HEK293T (cell line): Measurements from ENCODE around the gene BGLAP.

ENCODE experiments used
- CTCF ChIA-PET: fragments of 350-600 bp; formaldehyde crosslinking; extraction: SDS; loops from one replicate; lab custom pipeline; 2021; ENCODE audit warnings: antibody characterized with exemption, inconsistent platforms; lab: Yijun Ruan, JAX
- POLR2A ChIA-PET: fragments of 350-600 bp; formaldehyde crosslinking; extraction: SDS; loops from one replicate; lab custom pipeline; 2020; ENCODE audit warnings: antibody characterized with exemption, inconsistent platforms; lab: Yijun Ruan, JAX
- DNase-seq: peaks from one replicate; pipeline ENCODE4 v3.0.0; 2012; ENCODE audit warnings: mixed read lengths; ENCODE audit errors: extremely low spot score
- ARNT ChIP-seq: fragments of 450-650 bp; IDR thresholded peaks from 2 replicates; pipeline ENCODE4 v1.6.1; 2017; ENCODE audit warnings: mild to moderate bottlenecking
- BHLHE40 ChIP-seq: fragments of 450-650 bp; IDR thresholded peaks from 2 replicates; pipeline ENCODE4 v1.6.1; 2016; ENCODE audit warnings: mild to moderate bottlenecking, moderate library complexity, borderline replicate concordance
- CTBP1 ChIP-seq: fragments of 450-650 bp; IDR thresholded peaks from 2 replicates; pipeline ENCODE4 v1.6.1; 2016; ENCODE audit warnings: borderline replicate concordance
- ELF4 ChIP-seq: fragments of 450-650 bp; IDR thresholded peaks from 2 replicates; pipeline ENCODE4 v1.6.1; 2017; ENCODE audit warnings: antibody characterized with exemption
- FOXA1 ChIP-seq: fragments of 450-650 bp; IDR thresholded peaks from 2 replicates; pipeline ENCODE4 v1.6.1; 2016; ENCODE audit warnings: mild to moderate bottlenecking
- FOXK2 ChIP-seq: fragments of 450-650 bp; IDR thresholded peaks from 2 replicates; pipeline ENCODE4 v1.6.1; 2016; ENCODE audit warnings: mild to moderate bottlenecking
- FOXM1 ChIP-seq: fragments of 450-650 bp; IDR thresholded peaks from 2 replicates; pipeline ENCODE4 v1.6.1; 2017; ENCODE audit warnings: mild to moderate bottlenecking, borderline replicate concordance
- HDGF ChIP-seq: fragments of 450-650 bp; IDR thresholded peaks from 2 replicates; pipeline ENCODE4 v1.6.1; 2017; ENCODE audit warnings: antibody characterized with exemption, borderline replicate concordance
- L3MBTL2 ChIP-seq: fragments of 450-650 bp; conservative IDR thresholded peaks from 2 replicates; pipeline ENCODE4 v1.6.1; 2016; ENCODE audit warnings: mild to moderate bottlenecking
- LEF1 ChIP-seq: fragments of 450-650 bp; IDR thresholded peaks from 2 replicates; pipeline ENCODE4 v1.6.1; 2017; ENCODE audit warnings: mild to moderate bottlenecking, borderline replicate concordance
- NFRKB ChIP-seq: fragments of 450-650 bp; IDR thresholded peaks from 2 replicates; pipeline ENCODE4 v1.6.1; 2016; ENCODE audit warnings: mild to moderate bottlenecking, moderate library complexity
- SP1 ChIP-seq: fragments of 450-650 bp; IDR thresholded peaks from 2 replicates; pipeline ENCODE4 v1.6.1; 2017
- SUZ12 ChIP-seq: fragments of 450-650 bp; IDR thresholded peaks from 2 replicates; pipeline ENCODE4 v1.6.1; 2016; ENCODE audit warnings: mild to moderate bottlenecking
- TARDBP ChIP-seq: fragments of 450-650 bp; IDR thresholded peaks from 2 replicates; pipeline ENCODE4 v1.6.1; 2016
- ZNF384 ChIP-seq: fragments of 450-650 bp; IDR thresholded peaks from 2 replicates; pipeline ENCODE4 v1.6.1; 2016
- TF ChIP-seq, protein P1 (sequence below): fragments of 450-650 bp; IDR thresholded peaks from 2 replicates; pipeline ENCODE4 v1.6.1; 2016

BGLAP gene

DNA sequence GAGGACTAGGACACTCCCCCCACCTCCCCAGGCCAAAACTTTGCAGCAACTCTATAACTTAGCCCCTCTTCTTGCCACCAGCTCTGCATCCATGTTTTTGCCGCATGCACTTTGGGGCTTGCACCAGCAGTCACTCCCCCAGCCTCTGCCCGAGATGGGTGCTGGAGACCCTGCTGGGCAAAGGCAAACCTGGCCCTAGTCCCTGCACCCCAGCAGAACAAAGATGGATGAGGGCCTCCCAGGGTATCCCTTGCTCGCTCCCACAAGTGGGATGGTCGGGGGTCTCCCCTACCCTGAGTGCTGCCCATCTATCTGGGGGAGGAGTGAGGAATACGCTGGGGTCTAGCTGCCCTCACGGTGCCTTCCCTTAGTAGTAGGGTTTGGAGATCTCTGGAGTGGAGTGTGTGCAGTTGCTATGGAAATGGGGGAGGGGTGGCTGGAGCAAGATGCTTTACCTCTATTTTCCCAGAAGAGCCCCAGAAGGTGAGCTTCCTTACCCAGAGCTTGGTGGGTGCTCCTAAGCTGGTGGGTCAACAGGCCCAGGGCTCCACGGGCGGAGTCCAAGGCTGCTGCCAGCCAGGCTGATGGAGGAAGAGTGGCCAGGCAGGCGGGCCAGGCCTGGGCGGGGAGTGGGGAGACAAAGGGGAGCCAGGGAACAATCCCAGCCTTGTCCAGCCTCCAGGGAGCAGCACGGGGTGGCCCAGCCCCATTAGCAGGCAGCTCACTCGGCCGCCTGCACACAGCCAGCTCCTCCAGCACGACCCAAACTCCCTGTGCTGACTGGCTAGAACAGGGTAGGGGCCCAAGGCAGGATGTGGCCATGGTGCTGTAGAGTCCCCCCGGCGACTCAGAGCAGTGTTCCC, 5.7 kb downstream of the BGLAP start, which contains the start of gene PAQR6:
PAQR6 (minus strand) TSS at position 597 of the 863 bp plus-strand sequence. CDS start 1,325 bp downstream, outside the sequence.
- DNase-seq, result no peak
- TF ChIP-seq ZNF384, result no peak
- no peak for TF ChIP-seq NFRKB
- no peak for TF ChIP-seq ELF4
- TF ChIP-seq SUZ12, result no peak
- TF ChIP-seq FOXA1, result no peak
- no peak for TF ChIP-seq LEF1
- no peak for TF ChIP-seq FOXM1
- TF ChIP-seq BHLHE40, result no peak
- TF ChIP-seq HDGF, result no peak
- no peak for TF ChIP-seq TARDBP
- TF ChIP-seq SP1, result no peak
- no peak for TF ChIP-seq ARNT
- TF ChIP-seq CTBP1, result no peak
- TF ChIP-seq, protein P1, sequence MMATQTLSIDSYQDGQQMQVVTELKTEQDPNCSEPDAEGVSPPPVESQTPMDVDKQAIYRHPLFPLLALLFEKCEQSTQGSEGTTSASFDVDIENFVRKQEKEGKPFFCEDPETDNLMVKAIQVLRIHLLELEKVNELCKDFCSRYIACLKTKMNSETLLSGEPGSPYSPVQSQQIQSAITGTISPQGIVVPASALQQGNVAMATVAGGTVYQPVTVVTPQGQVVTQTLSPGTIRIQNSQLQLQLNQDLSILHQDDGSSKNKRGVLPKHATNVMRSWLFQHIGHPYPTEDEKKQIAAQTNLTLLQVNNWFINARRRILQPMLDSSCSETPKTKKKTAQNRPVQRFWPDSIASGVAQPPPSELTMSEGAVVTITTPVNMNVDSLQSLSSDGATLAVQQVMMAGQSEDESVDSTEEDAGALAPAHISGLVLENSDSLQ, result no peak
- TF ChIP-seq L3MBTL2, result no peak
- ChIA-PET CTCF (interaction anchor here (0.9 kb wide), 2 partner anchors 10 to 107 kb away, joined by 4 to 5 read pairs; no protein-coding TSS in a partner anchor), POLR2A (interaction anchor here (1.0 kb wide), 1 partner anchor 35 kb away, joined by 5 read pairs; the partner anchor contains the start of gene PMF1)

DNA sequence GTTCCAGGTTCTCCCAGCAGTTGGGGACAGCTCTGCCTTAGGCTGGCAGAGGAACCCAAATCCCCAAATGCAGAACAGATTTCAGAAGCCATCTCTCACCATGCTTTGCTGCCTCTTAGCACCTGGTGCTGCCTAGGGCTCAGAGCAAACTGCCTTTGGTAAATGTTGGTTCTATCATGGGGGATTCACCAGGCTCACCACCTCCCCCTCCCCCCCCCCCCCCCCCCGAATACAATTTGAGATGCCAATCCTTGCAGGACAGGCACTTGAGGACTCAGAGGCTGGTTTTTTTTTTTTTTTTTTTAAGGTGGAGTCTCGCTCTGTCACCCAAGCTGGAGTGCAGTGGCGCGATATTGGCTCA, 6.3 kb downstream of the BGLAP start:
- ChIA-PET POLR2A (interaction anchor here (1.0 kb wide), 1 partner anchor 35 kb away, joined by 5 read pairs; the partner anchor contains the start of gene PMF1), CTCF (interaction anchor here (0.9 kb wide), 2 partner anchors 9 to 107 kb away, joined by 4 to 5 read pairs; no protein-coding TSS in a partner anchor)

DNA sequence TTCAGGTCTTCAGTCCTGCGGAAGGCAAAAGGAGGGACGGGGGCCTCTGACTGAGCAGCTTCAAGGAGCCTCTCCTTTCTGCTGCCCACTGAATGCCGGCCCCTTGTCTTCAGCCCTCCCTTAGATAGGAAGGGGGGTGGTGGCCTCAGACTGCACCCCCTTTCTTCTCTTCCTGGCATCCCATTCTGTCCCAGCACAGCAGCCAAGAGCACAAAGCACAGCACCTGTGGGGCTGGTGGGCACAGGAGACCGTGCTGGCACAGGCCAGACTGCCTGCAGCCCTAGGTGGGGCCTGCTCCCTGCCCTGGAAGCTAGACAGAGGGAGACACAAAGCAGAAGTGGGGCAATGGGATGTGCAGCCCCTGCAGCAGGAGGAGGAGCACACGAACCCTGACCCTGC, 7.6 kb downstream of the BGLAP start:
- no peak for DNase-seq
- ChIA-PET CTCF (interaction anchor here (1.2 kb wide), 1 partner anchor 108 kb away, joined by 4 read pairs; no protein-coding TSS in a partner anchor), POLR2A (interaction anchor here (1.1 to 1.5 kb wide), 2 partner anchors 33 to 37 kb away, joined by 3 to 4 read pairs; partner anchors contain the start of genes PMF1 and SMG5)
- TF ChIP-seq FOXM1 (no peak), TARDBP (no peak), NFRKB (no peak), FOXA1 (no peak), L3MBTL2 (no peak), SUZ12 (no peak), ARNT (no peak), CTBP1 (no peak), ELF4 (no peak), LEF1 (no peak), FOXK2 (no peak), HDGF (no peak), BHLHE40 (no peak), ZNF384 (no peak), SP1 (no peak)
- TF ChIP-seq, protein P1, result no peak

More for the DNA sequence above, 6.3 kb downstream of the BGLAP start:
- no peak for DNase-seq
- TF ChIP-seq L3MBTL2, result no peak
- no peak for TF ChIP-seq SUZ12
- TF ChIP-seq TARDBP, result no peak
- TF ChIP-seq, protein P1, result no peak
- TF ChIP-seq HDGF, result no peak
- TF ChIP-seq FOXA1, result no peak
- TF ChIP-seq ARNT, result no peak
- TF ChIP-seq CTBP1, result no peak
- no peak for TF ChIP-seq FOXK2
- no peak for TF ChIP-seq SP1

DNA sequence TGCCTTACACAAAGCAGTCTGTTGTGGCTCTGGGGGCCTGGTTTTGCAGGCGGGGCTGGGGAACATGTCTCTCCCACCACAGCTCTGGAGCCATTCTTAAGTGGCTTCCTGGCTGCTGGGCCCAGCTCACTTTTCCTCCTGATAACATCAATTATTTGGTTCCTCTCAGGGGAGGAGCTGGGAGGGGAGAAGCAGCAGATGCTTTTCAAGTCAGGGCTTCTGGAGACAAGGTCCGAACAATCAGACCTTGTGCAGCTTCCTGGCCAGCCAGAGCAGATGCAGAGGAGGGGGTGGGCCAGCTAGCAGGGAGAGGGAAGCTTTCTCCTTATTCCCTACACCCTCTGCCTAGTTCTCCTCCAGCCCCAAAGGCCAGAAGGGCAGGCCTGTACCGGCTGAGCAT, 9.5 kb downstream of the BGLAP start:
- TF ChIP-seq BHLHE40 (no peak), SUZ12 (no peak), LEF1 (no peak), CTBP1 (no peak), ZNF384 (no peak), SP1 (no peak), TARDBP (no peak), L3MBTL2 (no peak), ARNT (no peak), FOXK2 (no peak), HDGF (no peak)
- TF ChIP-seq, protein P1, result no peak
- ChIA-PET CTCF (interaction anchor here (0.6 kb wide), 1 partner anchor 17 kb away, joined by 9 read pairs; no protein-coding TSS in a partner anchor), POLR2A (interaction anchor here (1.3 kb wide), 2 partner anchors 9 to 39 kb away, joined by 3 to 5 read pairs; partner anchors contain the start of genes BGLAP and PMF1)
- DNase-seq, result no peak

DNA sequence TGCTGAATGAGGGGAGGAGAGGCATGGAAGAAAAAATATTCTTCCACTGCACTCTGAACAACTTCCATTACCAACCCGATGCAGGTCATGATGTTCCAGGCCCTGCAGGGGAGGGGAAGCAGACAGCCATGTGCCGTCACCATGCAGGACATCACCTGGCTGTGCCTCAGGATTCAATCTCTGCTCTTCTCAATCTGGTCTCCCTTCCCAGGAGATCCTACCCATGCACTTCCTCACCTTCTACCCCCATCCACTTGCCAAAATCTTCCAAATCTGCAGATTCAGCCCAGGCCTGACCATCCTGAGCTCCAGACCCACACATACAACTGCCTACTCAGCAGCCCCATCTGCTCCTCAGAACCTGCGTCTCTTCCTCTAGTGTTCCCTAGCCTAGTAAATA, 11.7 kb downstream of the BGLAP start:
- ChIA-PET POLR2A (no interaction called here), CTCF (no interaction called here)
- no peak for DNase-seq

More for the DNA sequence above, 11.7 kb downstream of the BGLAP start:
- no peak for TF ChIP-seq TARDBP
